Measurements from ENCODE around the gene PLPP4. TPM values are rescaled to one million over a fixed set of nuclear protein-coding genes. Genes with fewer than 3 reads are reported as not detected.
"Not testable (repeated sequence)": the region's sequence is repeated elsewhere in the genome, so short reads cannot be mapped to it uniquely, and the experiment has no call there.

Gene PLPP4
- total RNA-seq, 1 donor, result not detected

GRCh38 chr10:120492346-120492745 is 35.3 kb downstream of the PLPP4 start:
- H3K9me3 ChIP-seq (ENCODE audit: low read depth, low read length), result no peaks in the 10 kb centered on the region
- H3K4me1 ChIP-seq (ENCODE audit: insufficient read depth, low read length), result no peaks in the 10 kb centered on the region
- H3K4me3 ChIP-seq (ENCODE audit: low read length), result no peak overlapping the region

GRCh38 chr10:120493411-120494312 is 36.6 kb downstream of the PLPP4 start:
- Histone ChIP-seq H3K9me3 (ENCODE audit: low read depth, low read length) (no peaks in the 10 kb centered on the region), H3K27me3 (ENCODE audit: insufficient read depth, low read length) (no peaks in the 10 kb centered on the region), H3K4me3 (ENCODE audit: low read length) (no peak overlapping the region), H3K4me1 (ENCODE audit: insufficient read depth, low read length) (no peaks in the 10 kb centered on the region)

More at GRCh38 chr10:120492346-120492745, 35.3 kb downstream of the PLPP4 start:
- H3K27me3 ChIP-seq (ENCODE audit: insufficient read depth, low read length), result no peaks in the 10 kb centered on the region

GRCh38 chr10:120494313-120494710 is 37.3 kb downstream of the PLPP4 start:
- H3K4me3 ChIP-seq (ENCODE audit: low read length), result no peak overlapping the region
- H3K9me3 ChIP-seq (ENCODE audit: low read depth, low read length), result no peaks in the 10 kb centered on the region
- H3K27me3 ChIP-seq (ENCODE audit: insufficient read depth, low read length), result no peaks in the 10 kb centered on the region
- no peaks in the 10 kb centered on the region for H3K4me1 ChIP-seq (ENCODE audit: insufficient read depth, low read length)

GRCh38 chr10:120495226-120496009 is 38.4 kb downstream of the PLPP4 start:
- H3K4me1 ChIP-seq (ENCODE audit: insufficient read depth, low read length), result no peaks in the 10 kb centered on the region
- no peaks in the 10 kb centered on the region for H3K9me3 ChIP-seq (ENCODE audit: low read depth, low read length)

GRCh38 chr10:120499883-120500282 is 42.9 kb downstream of the PLPP4 start:
- Histone ChIP-seq H3K9me3 (ENCODE audit: low read depth, low read length) (no peaks in the 10 kb centered on the region), H3K4me3 (ENCODE audit: low read length) (no peak overlapping the region), H3K4me1 (ENCODE audit: insufficient read depth, low read length) (no peaks in the 10 kb centered on the region), H3K27me3 (ENCODE audit: insufficient read depth, low read length) (no peaks in the 10 kb centered on the region)

More at GRCh38 chr10:120495226-120496009, 38.4 kb downstream of the PLPP4 start:
- Histone ChIP-seq H3K27me3 (ENCODE audit: insufficient read depth, low read length) (no peaks in the 10 kb centered on the region), H3K4me3 (ENCODE audit: low read length) (no peak overlapping the region)

- Histone ChIP-seq H3K4me1 (ENCODE audit: insufficient read depth, low read length) (no peaks in the 10 kb centered on the region), H3K9me3 (ENCODE audit: low read depth, low read length) (no peaks in the 10 kb centered on the region), H3K4me3 (ENCODE audit: low read length) (no peak overlapping the region), H3K27me3 (ENCODE audit: insufficient read depth, low read length) (no peaks in the 10 kb centered on the region)
Measured at GRCh38 chr10:120503689-120504088, 46.7 kb downstream of the PLPP4 start.

GRCh38 chr10:120504227-120504626 is 47.2 kb downstream of the PLPP4 start:
- H3K9me3 ChIP-seq (ENCODE audit: low read depth, low read length); H3K4me3 ChIP-seq (ENCODE audit: low read length); H3K27me3 ChIP-seq (ENCODE audit: insufficient read depth, low read length); H3K4me1 ChIP-seq (ENCODE audit: insufficient read depth, low read length): not testable (repeated sequence)

- Histone ChIP-seq H3K4me3 (ENCODE audit: low read length) (no peak overlapping the region), H3K27me3 (ENCODE audit: insufficient read depth, low read length) (no peaks in the 10 kb centered on the region), H3K9me3 (ENCODE audit: low read depth, low read length) (no peaks in the 10 kb centered on the region), H3K4me1 (ENCODE audit: insufficient read depth, low read length) (no peaks in the 10 kb centered on the region)
Measured at GRCh38 chr10:120505056-120505455, 48.0 kb downstream of the PLPP4 start.

- H3K9me3 ChIP-seq (ENCODE audit: low read depth, low read length), result no peaks in the 10 kb centered on the region
- no peaks in the 10 kb centered on the region for H3K4me1 ChIP-seq (ENCODE audit: insufficient read depth, low read length)
- H3K27me3 ChIP-seq (ENCODE audit: insufficient read depth, low read length), result no peaks in the 10 kb centered on the region
- H3K4me3 ChIP-seq (ENCODE audit: low read length), result no peak overlapping the region
Measured at GRCh38 chr10:120505866-120506265, 48.8 kb downstream of the PLPP4 start.

- H3K4me1 ChIP-seq (ENCODE audit: insufficient read depth, low read length), result no peaks in the 10 kb centered on the region
Measured at GRCh38 chr10:120506674-120507073, 49.6 kb downstream of the PLPP4 start.

GRCh38 chr10:120507175-120507574 is 50.1 kb downstream of the PLPP4 start:
- Histone ChIP-seq H3K27me3 (ENCODE audit: insufficient read depth, low read length) (no peaks in the 10 kb centered on the region), H3K9me3 (ENCODE audit: low read depth, low read length) (no peaks in the 10 kb centered on the region), H3K4me1 (ENCODE audit: insufficient read depth, low read length) (no peaks in the 10 kb centered on the region), H3K4me3 (ENCODE audit: low read length) (no peak overlapping the region)

More at GRCh38 chr10:120506674-120507073, 49.6 kb downstream of the PLPP4 start:
- Histone ChIP-seq H3K4me3 (ENCODE audit: low read length) (no peak overlapping the region), H3K9me3 (ENCODE audit: low read depth, low read length) (no peaks in the 10 kb centered on the region), H3K27me3 (ENCODE audit: insufficient read depth, low read length) (no peaks in the 10 kb centered on the region)

GRCh38 chr10:120507651-120508050 is 50.6 kb downstream of the PLPP4 start:
- Histone ChIP-seq H3K4me3 (ENCODE audit: low read length) (no peak overlapping the region), H3K4me1 (ENCODE audit: insufficient read depth, low read length) (no peaks in the 10 kb centered on the region), H3K27me3 (ENCODE audit: insufficient read depth, low read length) (no peaks in the 10 kb centered on the region), H3K9me3 (ENCODE audit: low read depth, low read length) (no peaks in the 10 kb centered on the region)

GRCh38 chr10:120508393-120508792 is 51.4 kb downstream of the PLPP4 start:
- Histone ChIP-seq H3K4me1 (ENCODE audit: insufficient read depth, low read length) (no peaks in the 10 kb centered on the region), H3K27me3 (ENCODE audit: insufficient read depth, low read length) (no peaks in the 10 kb centered on the region), H3K4me3 (ENCODE audit: low read length) (no peak overlapping the region), H3K9me3 (ENCODE audit: low read depth, low read length) (no peaks in the 10 kb centered on the region)

- Histone ChIP-seq H3K4me3 (ENCODE audit: low read length) (no peak overlapping the region), H3K9me3 (ENCODE audit: low read depth, low read length) (no peaks in the 10 kb centered on the region), H3K27me3 (ENCODE audit: insufficient read depth, low read length) (no peaks in the 10 kb centered on the region)
Measured at GRCh38 chr10:120508966-120509365, 51.9 kb downstream of the PLPP4 start.

GRCh38 chr10:120511165-120511564 is 54.1 kb downstream of the PLPP4 start:
- Histone ChIP-seq H3K4me1 (ENCODE audit: insufficient read depth, low read length) (no peaks in the 10 kb centered on the region), H3K4me3 (ENCODE audit: low read length) (no peak overlapping the region), H3K9me3 (ENCODE audit: low read depth, low read length) (no peaks in the 10 kb centered on the region), H3K27me3 (ENCODE audit: insufficient read depth, low read length) (no peaks in the 10 kb centered on the region)

More at GRCh38 chr10:120508966-120509365, 51.9 kb downstream of the PLPP4 start:
- no peaks in the 10 kb centered on the region for H3K4me1 ChIP-seq (ENCODE audit: insufficient read depth, low read length)

All from mononuclear cell (primary cell).